ENCODE results near the gene BTBD16. TPM values are rescaled to one million over a fixed set of nuclear protein-coding genes. Genes with fewer than 3 reads are reported as not detected.

Gene BTBD16
- total and polyA plus RNA-seq, 10 of the 15 experiments (the other 5 are each of a cell fraction or from before 2014, with no cell fraction given), result 0.11 TPM; not detected in 9

DNA sequence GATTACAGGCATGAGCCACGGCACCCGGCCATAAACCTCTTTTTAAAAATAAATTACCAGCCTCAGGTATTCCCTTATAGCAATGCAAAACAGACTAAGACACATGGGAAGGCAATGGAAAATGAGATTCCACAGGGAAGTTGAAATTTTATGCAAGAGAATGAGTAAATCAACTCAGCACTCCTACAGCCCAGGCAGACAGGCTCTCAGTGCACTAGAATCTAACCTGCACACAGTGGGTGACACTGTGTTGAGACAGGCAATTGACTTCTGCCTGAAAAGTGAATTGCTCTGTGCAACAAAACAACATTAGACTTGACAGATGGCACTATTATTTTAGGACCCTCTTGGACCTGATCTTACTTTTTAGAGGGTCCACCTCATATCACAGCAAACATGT is 83.3 kb downstream of the BTBD16 start:
- POLR2A ChIA-PET, result no interaction called here
- BruUV-seq (replicated peaks), result no TSS peak
- SMC1A ChIA-PET (ENCODE audit: uncharacterized antibody, unreplicated experiment), result no interaction called here
- Histone ChIP-seq H3K27ac (ENCODE audit: control insufficient read depth, insufficient read depth) (no peak overlapping the region), H3K9ac (ENCODE audit: control insufficient read depth, insufficient read depth, low read length) (no peak overlapping the region), H3K79me2 (ENCODE audit: control insufficient read depth, insufficient read depth, low read length) (no peaks in the 10 kb centered on the region), H4K20me1 (ENCODE audit: control insufficient read depth, insufficient read depth) (no peaks in the 10 kb centered on the region), H3K4me1 (ENCODE audit: control insufficient read depth, insufficient read depth, low read length) (no peaks in the 10 kb centered on the region), H3K4me3 (no peak overlapping the region), H3K9me3 (replicated peaks; ENCODE audit: control insufficient read depth, insufficient read depth, low read length) (no peaks in the 10 kb centered on the region), H3K27me3 (replicated peaks in 1 of 2; ENCODE audit: control insufficient read depth in 2 of 2, insufficient read depth in 2 of 2, low read length in 1 of 2) (peaks cover 2% of the 10 kb centered on the region in 2 experiments; a peak in 2 of 4 replicates), H3K36me3 (ENCODE audit: control insufficient read depth in 2 of 2, insufficient read depth in 2 of 2, low read length in 1 of 2) (no peaks in the 10 kb centered on the region), H3K4me2 (ENCODE audit: control insufficient read depth, insufficient read depth) (no peak overlapping the region), H2AFZ (ENCODE audit: control insufficient read depth, low read depth, low read length) (no peak overlapping the region)
- DNase-seq (ENCODE audit: low read depth, low spot score) (no peak), ATAC-seq (no peak), FAIRE-seq (no peak)
- in situ Hi-C loops (cut with MboI), result no loop called here
- 24% methylated on average over 2 of the region's 2 CpGs for WGBS (ENCODE audit: insufficient coverage, insufficient replicate concordance, low lambda C conversion rate, missing lambda C conversion rate)
- CTCF ChIA-PET, result no interaction called here
- intact Hi-C loops (cut with micrococcal nuclease; ENCODE audit: unreplicated experiment), result no loop called here
- TF ChIP-seq ZNF217 (IDR thresholded peaks at IDR 0.05), result no peak
- no peak for TF ChIP-seq FOXM1 (IDR thresholded peaks at IDR 0.05; ENCODE audit: low read depth, low read length)
- no peak for TF ChIP-seq EED (IDR thresholded peaks at IDR 0.05; ENCODE audit: low read depth)
- TF ChIP-seq FOXK2 (IDR thresholded peaks at IDR 0.05), result no peak
- TF ChIP-seq MYB (IDR thresholded peaks at IDR 0.05; ENCODE audit: borderline replicate concordance, low read depth, low read length), result no peak
- no peak for TF ChIP-seq NFIC (IDR thresholded peaks at IDR 0.05; ENCODE audit: low read depth, low read length)
- no peak for TF ChIP-seq EP300 (IDR thresholded peaks at IDR 0.05; ENCODE audit: borderline replicate concordance in 1 of 2, control insufficient read depth in 1 of 2, low read depth in 2 of 2, low read length in 2 of 2)
- TF ChIP-seq SIN3A (IDR thresholded peaks at IDR 0.05; ENCODE audit: low read depth, low read length), result no peak
- no peak for TF ChIP-seq RFX5 (IDR thresholded peaks at IDR 0.05; ENCODE audit: low read depth, low read length)
- TF ChIP-seq, protein P1, sequence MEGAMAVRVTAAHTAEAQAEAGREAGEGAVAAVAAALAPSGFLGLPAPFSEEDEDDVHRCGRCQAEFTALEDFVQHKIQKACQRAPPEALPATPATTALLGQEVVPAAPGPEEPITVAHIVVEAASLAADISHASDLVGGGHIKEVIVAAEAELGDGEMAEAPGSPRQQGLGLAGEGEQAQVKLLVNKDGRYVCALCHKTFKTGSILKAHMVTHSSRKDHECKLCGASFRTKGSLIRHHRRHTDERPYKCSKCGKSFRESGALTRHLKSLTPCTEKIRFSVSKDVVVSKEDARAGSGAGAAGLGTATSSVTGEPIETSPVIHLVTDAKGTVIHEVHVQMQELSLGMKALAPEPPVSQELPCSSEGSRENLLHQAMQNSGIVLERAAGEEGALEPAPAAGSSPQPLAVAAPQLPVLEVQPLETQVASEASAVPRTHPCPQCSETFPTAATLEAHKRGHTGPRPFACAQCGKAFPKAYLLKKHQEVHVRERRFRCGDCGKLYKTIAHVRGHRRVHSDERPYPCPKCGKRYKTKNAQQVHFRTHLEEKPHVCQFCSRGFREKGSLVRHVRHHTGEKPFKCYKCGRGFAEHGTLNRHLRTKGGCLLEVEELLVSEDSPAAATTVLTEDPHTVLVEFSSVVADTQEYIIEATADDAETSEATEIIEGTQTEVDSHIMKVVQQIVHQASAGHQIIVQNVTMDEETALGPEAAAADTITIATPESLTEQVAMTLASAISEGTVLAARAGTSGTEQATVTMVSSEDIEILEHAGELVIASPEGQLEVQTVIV (IDR thresholded peaks at IDR 0.05; ENCODE audit: borderline replicate concordance, partially characterized antibody), result no peak
- TF ChIP-seq DPF2 (IDR thresholded peaks at IDR 0.05), result no peak
- no peak for TF ChIP-seq CREM (IDR thresholded peaks at IDR 0.05; ENCODE audit: low read depth)
- TF ChIP-seq RAD51 (IDR thresholded peaks at IDR 0.05), result no peak
- TF ChIP-seq RELA (IDR thresholded peaks at IDR 0.05; ENCODE audit: borderline replicate concordance, partially characterized antibody), result no peak
- no peak for TF ChIP-seq ESRRA (IDR thresholded peaks at IDR 0.05; ENCODE audit: low read length)
- TF ChIP-seq HDGF (IDR thresholded peaks at IDR 0.05), result no peak
- TF ChIP-seq KAT2A (conservative IDR thresholded peaks at IDR 0.05; ENCODE audit: control insufficient read depth, low read depth, low read length), result no peak
- TF ChIP-seq NFYB (IDR thresholded peaks at IDR 0.05; ENCODE audit: insufficient read depth, low read depth, low read length), result no peak
- TF ChIP-seq, protein P2, sequence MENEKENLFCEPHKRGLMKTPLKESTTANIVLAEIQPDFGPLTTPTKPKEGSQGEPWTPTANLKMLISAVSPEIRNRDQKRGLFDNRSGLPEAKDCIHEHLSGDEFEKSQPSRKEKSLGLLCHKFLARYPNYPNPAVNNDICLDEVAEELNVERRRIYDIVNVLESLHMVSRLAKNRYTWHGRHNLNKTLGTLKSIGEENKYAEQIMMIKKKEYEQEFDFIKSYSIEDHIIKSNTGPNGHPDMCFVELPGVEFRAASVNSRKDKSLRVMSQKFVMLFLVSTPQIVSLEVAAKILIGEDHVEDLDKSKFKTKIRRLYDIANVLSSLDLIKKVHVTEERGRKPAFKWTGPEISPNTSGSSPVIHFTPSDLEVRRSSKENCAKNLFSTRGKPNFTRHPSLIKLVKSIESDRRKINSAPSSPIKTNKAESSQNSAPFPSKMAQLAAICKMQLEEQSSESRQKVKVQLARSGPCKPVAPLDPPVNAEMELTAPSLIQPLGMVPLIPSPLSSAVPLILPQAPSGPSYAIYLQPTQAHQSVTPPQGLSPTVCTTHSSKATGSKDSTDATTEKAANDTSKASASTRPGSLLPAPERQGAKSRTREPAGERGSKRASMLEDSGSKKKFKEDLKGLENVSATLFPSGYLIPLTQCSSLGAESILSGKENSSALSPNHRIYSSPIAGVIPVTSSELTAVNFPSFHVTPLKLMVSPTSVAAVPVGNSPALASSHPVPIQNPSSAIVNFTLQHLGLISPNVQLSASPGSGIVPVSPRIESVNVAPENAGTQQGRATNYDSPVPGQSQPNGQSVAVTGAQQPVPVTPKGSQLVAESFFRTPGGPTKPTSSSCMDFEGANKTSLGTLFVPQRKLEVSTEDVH (IDR thresholded peaks at IDR 0.05; ENCODE audit: low read depth, partially characterized antibody), result no peak
- RAD21 ChIA-PET (ENCODE audit: unreplicated experiment), result no interaction called here
